ENCODE results near the gene TEAD1. TPM values are rescaled to one million over a fixed set of nuclear protein-coding genes. Genes with fewer than 3 reads are reported as not detected.
A peak's percentile ranks its signal among the peaks of the same experiment; 100 is the strongest.

TEAD1 gene
- total RNA-seq, 4 donors from 2014 or later, result 184 to 272 (median 208) TPM

DNA sequence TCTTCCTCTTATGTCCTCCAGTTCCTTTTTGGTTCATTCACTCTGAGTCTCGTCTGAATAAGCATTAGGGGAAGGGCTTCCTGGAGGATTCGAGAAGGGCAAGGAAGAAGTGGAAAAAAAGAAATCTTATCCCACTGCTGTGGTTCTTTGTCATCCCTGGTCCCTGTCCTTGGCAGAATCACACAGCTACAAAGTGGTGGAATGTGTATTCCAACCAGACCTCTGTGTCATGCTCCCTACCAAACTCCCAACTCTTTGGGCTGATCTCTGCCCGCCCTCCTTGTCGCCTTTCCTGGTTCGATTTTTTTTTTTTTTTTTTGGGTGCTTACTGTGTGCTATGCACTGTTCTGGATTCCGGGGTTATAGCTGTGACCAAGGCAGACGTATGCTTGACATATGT lies 61.0 kb downstream of the TEAD1 start:
- no peak for ATAC-seq
- peaks cover 0 to 12% (median 5%) of the 10 kb centered on the region in 3 donors for H3K4me1 ChIP-seq
- no peaks in the 10 kb centered on the region for H3K27me3 ChIP-seq
- no peak overlapping the region for H3K27ac ChIP-seq
- no peak overlapping the region for H3K4me3 ChIP-seq
- H3K36me3 ChIP-seq, result no peaks in the 10 kb centered on the region
- TF ChIP-seq, protein P1, sequence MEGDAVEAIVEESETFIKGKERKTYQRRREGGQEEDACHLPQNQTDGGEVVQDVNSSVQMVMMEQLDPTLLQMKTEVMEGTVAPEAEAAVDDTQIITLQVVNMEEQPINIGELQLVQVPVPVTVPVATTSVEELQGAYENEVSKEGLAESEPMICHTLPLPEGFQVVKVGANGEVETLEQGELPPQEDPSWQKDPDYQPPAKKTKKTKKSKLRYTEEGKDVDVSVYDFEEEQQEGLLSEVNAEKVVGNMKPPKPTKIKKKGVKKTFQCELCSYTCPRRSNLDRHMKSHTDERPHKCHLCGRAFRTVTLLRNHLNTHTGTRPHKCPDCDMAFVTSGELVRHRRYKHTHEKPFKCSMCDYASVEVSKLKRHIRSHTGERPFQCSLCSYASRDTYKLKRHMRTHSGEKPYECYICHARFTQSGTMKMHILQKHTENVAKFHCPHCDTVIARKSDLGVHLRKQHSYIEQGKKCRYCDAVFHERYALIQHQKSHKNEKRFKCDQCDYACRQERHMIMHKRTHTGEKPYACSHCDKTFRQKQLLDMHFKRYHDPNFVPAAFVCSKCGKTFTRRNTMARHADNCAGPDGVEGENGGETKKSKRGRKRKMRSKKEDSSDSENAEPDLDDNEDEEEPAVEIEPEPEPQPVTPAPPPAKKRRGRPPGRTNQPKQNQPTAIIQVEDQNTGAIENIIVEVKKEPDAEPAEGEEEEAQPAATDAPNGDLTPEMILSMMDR (IDR thresholded peaks at IDR 0.05), result no peak
- no peak for TF ChIP-seq POLR2AphosphoS5 (IDR thresholded peaks at IDR 0.05)
- TF ChIP-seq EP300 (IDR thresholded peaks at IDR 0.05), result no peak
- no peak for TF ChIP-seq POLR2A (IDR thresholded peaks at IDR 0.05)
- H3K9me3 ChIP-seq, result no peaks in the 10 kb centered on the region
- WGBS, 2 donors (ENCODE audit: low coverage in 1 of 2), result 89 to 93% methylated on average over 7 of the region's 7 CpGs

DNA sequence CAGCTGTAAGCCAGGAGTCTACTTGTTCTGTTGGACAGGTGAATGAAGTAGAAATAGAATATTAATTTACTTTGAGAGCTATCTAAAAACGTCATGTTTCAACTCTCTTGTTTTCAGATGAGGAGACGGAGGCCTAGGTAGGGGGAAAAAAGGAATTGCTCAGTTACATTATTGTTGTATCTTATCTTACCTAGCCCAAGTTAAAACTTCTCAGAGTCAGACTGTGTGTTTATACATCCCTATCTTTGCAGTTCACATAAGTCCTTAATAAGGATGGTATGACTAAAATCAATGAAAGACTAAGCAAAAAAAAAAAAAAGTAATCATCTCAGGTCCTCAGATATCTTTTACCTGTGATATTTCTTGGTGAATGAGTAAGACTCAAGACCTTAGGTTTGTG lies 62.8 kb downstream of the TEAD1 start:
- Histone ChIP-seq H3K4me1 (peaks cover 0 to 20% (median 5%) of the 10 kb centered on the region in 3 donors), H3K9me3 (no peaks in the 10 kb centered on the region), H3K36me3 (no peaks in the 10 kb centered on the region), H3K4me3 (no peak overlapping the region), H3K27ac (no peak overlapping the region), H3K27me3 (no peaks in the 10 kb centered on the region)
- no peak for ATAC-seq
- no peak for TF ChIP-seq POLR2AphosphoS5 (IDR thresholded peaks at IDR 0.05)
- TF ChIP-seq, protein P1 (IDR thresholded peaks at IDR 0.05), result no peak
- no peak for TF ChIP-seq EP300 (IDR thresholded peaks at IDR 0.05)
- TF ChIP-seq POLR2A (IDR thresholded peaks at IDR 0.05), result no peak
- WGBS, 2 donors (ENCODE audit: low coverage in 1 of 2), result 36 to 40% methylated on average over 2 of the region's 2 CpGs

DNA sequence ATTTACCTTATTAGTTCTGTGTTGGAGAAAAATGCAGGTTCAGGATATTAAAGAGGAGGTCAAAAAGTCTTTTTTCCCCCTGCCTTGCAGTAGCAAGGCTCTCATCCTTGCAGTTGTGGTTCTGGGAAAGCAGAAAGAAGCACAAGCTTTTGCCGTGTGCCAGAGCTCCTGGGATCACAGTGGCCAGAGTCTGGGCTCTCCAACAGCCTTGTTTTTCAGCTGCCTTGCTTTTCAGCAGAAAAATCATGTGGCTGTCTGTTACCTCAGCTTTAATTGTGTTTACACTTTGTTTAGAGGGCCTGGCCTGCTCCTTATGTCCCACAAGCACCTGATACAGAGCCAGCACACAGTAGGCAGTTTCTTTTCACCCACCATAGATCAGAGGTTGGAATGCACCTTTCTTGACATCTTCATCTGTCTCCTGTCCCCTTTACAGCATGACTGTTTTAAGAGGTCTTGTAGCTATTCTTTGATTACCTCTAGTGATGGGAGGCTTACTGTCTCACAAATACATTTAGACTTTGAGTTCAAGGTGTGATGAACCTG lies 67.5 kb downstream of the TEAD1 start:
- no peak overlapping the region for H3K4me3 ChIP-seq
- no peak for ATAC-seq
- no peak overlapping the region for H3K27ac ChIP-seq
- 40% methylated on average over 1 of the region's 1 CpG; no CpG with 5 or more reads in 1 of the 2 donors for WGBS, 2 donors (ENCODE audit: low coverage in 1 of 2)
- H3K27me3 ChIP-seq, result no peaks in the 10 kb centered on the region
- no peak for TF ChIP-seq POLR2AphosphoS5 (IDR thresholded peaks at IDR 0.05)
- TF ChIP-seq, protein P1 (IDR thresholded peaks at IDR 0.05), result no peak
- H3K9me3 ChIP-seq, result no peaks in the 10 kb centered on the region
- H3K36me3 ChIP-seq, result no peaks in the 10 kb centered on the region
- H3K4me1 ChIP-seq, result peaks cover 0 to 42% (median 7%) of the 10 kb centered on the region in 3 donors

DNA sequence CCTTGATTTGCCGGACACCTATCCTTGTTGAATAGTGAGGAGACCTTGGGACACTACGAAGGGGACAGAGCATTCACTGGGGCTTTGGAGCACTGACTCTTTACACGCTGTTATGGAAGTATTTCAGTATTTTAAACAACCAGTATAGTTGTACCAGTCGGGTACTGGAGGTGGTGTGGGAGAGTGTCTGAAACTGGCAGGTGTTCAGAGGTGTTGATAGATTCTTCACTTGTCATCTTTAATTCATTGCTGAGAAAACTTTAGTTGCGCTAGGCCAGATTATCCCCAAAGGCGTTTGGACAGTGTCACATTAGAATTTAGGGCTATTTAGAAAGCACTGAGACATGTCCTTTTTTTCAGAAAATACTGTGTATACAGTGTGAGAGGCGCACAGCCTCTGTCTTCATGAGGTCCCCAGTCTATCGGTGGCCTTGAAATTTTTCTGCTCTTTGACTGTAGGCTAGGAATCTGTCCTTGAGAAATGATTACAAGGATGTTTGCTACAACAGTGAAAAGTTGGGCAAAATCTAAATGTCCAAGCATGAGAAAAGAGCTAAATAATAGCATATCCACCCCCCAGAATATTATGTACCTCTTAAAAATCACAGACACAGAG lies 69.7 kb downstream of the TEAD1 start:
- no peaks in the 10 kb centered on the region for H3K36me3 ChIP-seq
- no peak for ATAC-seq
- H3K4me3 ChIP-seq, result no peak overlapping the region
- 88 to 92% methylated on average over 4 to 8 of the region's 8 CpGs for WGBS, 2 donors (ENCODE audit: low coverage in 1 of 2)
- peak overlapping the region in 1 of 4 donors; percentile 31 for H3K27ac ChIP-seq
- no peaks in the 10 kb centered on the region for H3K27me3 ChIP-seq
- no peak for TF ChIP-seq POLR2AphosphoS5 (IDR thresholded peaks at IDR 0.05)
- TF ChIP-seq EP300 (IDR thresholded peaks at IDR 0.05), result no peak
- TF ChIP-seq POLR2A (IDR thresholded peaks at IDR 0.05), result no peak
- TF ChIP-seq, protein P1 (IDR thresholded peaks at IDR 0.05), result no peak
- no peaks in the 10 kb centered on the region for H3K9me3 ChIP-seq
- peaks cover 0 to 59% (median 9%) of the 10 kb centered on the region in 3 donors for H3K4me1 ChIP-seq

Data from gastroesophageal sphincter (tissue), 4 donors.